A673 (cell line): Measurements from ENCODE around the gene MPC1.

Source experiments
- EZH2 ChIP-seq: fragments of 200-600 bp; sonication (generic); IDR thresholded peaks from 2 replicates; pipeline ENCODE4 v1.6.1; 2017; ENCODE audit warnings: borderline replicate concordance, low read depth, mild to moderate bottlenecking, mixed read lengths, antibody characterized with exemption, low read length; ENCODE audit not compliant: poor library complexity, severe bottlenecking
- TF ChIP-seq, protein P1 (sequence below): fragments of 300-800, 200-600 bp; sonication (generic); conservative IDR thresholded peaks from 2 replicates; pipeline ENCODE4 v1.5.1; 2017; ENCODE audit warnings: low read depth, mild to moderate bottlenecking, antibody characterized with exemption, low read length, moderate library complexity, mixed read lengths

DNA sequence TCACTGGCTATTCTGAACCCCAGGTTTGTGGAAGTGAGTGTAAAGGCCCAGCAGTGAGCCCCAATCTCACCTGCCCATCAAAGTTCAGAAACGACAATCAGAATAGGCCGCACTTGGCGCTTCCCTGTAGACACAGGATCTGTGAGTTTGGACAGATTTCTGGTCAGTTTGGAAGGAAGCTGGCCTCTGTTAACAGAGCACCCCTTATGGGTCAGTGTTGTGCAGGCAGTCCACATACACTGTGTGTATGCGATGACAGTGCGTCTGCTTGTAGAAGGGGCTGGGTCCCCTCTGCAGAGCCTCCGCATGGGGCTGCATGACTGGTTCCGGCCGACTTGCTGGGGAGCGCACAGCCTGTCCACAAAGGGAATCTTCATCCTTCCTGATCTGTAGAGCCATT lies 3.4 kb upstream of the MPC1 start:
- TF ChIP-seq, protein P1, sequence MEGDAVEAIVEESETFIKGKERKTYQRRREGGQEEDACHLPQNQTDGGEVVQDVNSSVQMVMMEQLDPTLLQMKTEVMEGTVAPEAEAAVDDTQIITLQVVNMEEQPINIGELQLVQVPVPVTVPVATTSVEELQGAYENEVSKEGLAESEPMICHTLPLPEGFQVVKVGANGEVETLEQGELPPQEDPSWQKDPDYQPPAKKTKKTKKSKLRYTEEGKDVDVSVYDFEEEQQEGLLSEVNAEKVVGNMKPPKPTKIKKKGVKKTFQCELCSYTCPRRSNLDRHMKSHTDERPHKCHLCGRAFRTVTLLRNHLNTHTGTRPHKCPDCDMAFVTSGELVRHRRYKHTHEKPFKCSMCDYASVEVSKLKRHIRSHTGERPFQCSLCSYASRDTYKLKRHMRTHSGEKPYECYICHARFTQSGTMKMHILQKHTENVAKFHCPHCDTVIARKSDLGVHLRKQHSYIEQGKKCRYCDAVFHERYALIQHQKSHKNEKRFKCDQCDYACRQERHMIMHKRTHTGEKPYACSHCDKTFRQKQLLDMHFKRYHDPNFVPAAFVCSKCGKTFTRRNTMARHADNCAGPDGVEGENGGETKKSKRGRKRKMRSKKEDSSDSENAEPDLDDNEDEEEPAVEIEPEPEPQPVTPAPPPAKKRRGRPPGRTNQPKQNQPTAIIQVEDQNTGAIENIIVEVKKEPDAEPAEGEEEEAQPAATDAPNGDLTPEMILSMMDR, result no peak
- TF ChIP-seq EZH2, result no peak
